ENCODE results near the gene ARMC7.
"Not testable (repeated sequence)": the region's sequence is repeated elsewhere in the genome, so short reads cannot be mapped to it uniquely, and the experiment has no call there.

Gene ARMC7

GRCh38 chr17:75155191-75155601 lies 45.4 kb downstream of the ARMC7 start:
- DNase-seq: no peak

GRCh38 chr17:75158480-75158879 lies 48.7 kb downstream of the ARMC7 start:
- DNase-seq: not testable (repeated sequence)

GRCh38 chr17:75159196-75160031 lies 49.6 kb downstream of the ARMC7 start:
- DNase-seq: no peak

GRCh38 chr17:75160211-75160610 lies 50.4 kb downstream of the ARMC7 start:
- no peak for DNase-seq

GRCh38 chr17:75163074-75163473 lies 53.3 kb downstream of the ARMC7 start:
- no peak for DNase-seq

GRCh38 chr17:75164606-75165005 lies 54.8 kb downstream of the ARMC7 start:
- DNase-seq: not testable (repeated sequence)

- no peak for DNase-seq
Observed at GRCh38 chr17:75168998-75169397, 59.2 kb downstream of the ARMC7 start.

GRCh38 chr17:75173526-75173925 lies 63.8 kb downstream of the ARMC7 start:
- no peak for DNase-seq

GRCh38 chr17:75174996-75175395 lies 65.2 kb downstream of the ARMC7 start:
- DNase-seq: no peak

- no peak for DNase-seq
Observed at GRCh38 chr17:75176625-75177024, 66.9 kb downstream of the ARMC7 start.

GRCh38 chr17:75178453-75178852 lies 68.7 kb downstream of the ARMC7 start:
- no peak for DNase-seq

Data from CD4-positive, alpha-beta T cell treated with Interferon alpha-2 for 1 hour (primary cell).